GM21367 (cell line): ENCODE results near the gene CLASP1.
"Not testable (repeated sequence)": the region's sequence is repeated elsewhere in the genome, so short reads cannot be mapped to it uniquely, and the experiment has no call there.

Source experiments
- ATAC-seq: cut with Tn5 transposase; IDR thresholded peaks from one replicate; pipeline ENCODE4 v1.9.1; 2021; ENCODE audit not compliant: unreplicated experiment

CLASP1 gene

DNA sequence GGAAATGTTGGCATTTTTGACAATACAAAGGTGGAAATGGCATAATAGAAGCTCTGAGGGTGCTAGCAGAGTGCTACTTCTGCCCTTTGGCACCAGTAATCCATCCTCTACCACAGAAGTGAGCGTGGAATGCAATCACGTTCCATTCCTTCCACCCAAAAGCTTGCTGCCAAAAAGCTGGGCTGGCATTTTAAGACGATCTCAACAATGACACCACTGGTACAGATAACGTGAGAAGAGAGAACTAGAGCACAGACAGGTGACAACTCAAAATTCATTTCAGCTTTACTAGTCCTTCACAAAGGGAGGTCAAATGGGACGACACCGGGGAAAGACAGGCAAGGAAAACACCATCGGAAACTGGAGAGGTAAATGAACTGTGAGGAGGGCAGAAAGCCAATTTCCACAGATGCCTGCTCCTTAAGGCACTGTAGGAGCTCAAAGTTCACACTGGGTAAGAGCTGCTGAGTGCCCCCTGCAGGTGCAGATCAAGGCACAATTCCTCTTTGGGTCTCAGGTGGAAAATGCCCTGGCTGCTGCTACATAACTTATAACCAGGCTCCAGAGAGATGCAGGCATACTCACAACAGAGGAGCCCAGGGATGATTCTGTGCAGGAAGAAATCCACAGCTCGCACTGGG is 169.3 kb downstream of the CLASP1 start:
- no peak for ATAC-seq

DNA sequence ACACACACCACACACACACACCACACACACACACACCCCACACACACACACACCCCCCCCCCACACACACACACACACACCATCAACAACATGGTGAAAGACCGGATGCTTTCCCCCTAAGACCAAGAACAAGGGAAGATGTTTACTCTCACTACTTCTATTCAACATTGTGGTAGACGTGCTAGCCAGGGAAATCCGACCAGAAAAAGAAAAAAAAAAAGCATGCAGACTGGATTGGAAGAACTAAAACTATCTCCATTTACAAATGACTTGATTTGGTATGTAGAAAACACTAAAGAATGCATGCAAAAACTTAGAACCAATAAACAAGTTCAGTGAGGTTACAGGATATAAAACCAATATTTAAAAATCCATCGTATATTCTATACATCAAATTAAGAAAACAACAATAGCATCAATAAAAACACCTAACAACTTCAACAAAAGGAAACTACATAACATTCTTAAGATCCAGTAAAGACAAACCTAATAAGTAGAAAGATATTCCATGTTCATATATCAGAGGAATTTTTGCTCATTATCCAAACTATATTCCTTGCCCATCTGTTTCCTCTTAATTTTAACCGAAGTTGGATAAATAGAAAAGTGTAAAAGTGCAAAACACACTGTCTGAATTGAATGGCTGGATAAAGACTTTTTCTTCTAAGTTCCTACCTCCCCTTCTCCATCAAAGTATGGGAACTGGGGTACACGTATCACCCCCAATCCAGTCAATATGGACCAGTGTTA is 170.1 kb downstream of the CLASP1 start:
- no peak for ATAC-seq

DNA sequence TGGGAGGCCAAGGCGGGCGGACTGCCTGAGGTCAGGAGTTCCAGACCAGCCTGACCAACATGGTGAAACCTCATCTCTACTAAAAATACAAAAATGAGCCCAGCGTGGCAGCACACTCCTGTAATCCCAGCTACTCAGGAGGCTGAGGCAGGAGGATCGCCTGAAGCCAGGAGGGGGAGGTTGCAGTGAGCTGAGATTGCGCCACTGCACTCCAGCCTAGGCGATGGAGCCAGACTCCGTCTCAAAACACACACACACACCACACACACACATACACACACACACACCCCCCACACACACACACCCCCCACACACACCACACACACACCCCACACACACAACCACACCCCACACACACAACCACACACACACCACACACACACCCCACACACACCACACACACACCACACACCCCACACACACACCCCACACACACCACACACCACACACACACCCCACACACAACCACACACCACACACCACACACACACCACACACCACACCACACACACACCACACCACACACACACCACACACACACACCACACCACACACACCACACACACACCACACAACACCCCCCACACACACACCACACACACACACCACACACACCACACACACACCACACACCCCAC is 170.8 kb downstream of the CLASP1 start:
- not testable (repeated sequence) for ATAC-seq

DNA sequence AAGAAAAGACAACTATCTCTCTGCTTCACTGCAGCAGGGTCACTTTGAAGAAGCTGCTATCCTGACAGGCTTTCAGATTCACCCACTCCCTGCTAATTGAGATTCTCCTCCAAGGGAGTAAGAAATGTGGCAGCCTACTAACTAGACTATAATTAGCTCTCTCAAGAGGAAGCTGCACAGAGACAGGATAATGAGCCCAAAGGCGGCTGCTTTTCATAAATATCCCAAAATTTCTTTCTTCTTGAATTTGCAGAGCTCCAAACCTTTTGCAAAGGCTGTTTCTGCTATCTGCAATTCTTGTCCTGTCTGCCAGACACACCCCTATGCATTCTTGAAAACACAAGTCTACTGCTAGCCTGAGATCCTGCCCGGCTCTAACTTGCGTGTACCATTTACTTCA is 172.6 kb downstream of the CLASP1 start:
- no peak for ATAC-seq

DNA sequence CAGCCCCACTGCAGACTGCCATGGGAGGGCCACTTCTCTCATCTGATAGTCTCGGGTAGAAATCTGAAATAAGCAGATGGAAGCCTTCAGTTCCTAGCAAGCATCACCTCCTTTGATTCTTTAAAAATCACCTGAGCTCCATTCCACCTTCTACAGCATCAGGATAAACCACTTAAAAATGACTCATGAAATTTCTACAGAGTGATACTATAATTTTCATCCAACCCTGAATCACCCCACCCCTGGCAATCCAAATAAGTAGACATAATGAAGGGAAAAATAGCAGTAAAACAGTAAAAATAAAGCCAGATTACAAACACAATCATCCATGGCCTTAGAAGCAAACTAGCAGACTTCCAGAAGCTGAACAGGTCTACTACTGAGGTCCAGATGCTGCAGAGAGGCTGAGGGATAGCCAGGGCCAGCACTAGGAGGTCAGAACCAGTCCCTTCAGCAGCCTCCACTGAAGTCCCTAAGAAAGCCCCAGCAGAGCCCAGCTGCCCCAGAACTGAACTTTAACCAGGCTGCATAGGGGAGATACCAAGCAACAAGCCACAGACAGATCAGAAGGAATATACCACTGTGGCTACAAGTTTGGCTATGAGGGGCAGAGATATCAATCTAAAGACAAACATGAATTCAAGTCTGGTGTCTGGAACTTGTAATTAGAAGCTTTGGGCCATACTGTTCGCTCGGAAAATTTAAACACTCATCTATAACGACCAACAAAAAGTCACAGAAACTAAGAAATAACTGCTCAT is 173.3 kb downstream of the CLASP1 start:
- ATAC-seq = no peak

DNA sequence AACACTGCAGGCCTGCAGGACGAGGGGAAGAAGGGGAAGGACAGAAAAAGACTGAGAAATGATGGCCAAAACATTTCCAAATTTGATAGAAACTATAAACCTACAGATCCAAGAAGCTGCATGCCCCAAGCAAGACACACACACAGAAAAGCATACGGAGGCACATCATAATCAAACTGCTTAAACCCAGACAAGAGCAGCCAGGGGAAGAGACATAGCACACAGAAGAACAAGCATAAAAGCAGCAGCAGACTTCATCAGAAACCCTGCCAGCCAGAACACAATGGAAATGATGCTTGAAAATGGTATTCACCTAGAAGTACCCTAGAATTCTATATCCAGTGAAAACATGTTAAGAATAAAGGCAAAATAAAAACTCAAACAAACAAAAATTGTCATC is 175.8 kb downstream of the CLASP1 start:
- no peak for ATAC-seq

DNA sequence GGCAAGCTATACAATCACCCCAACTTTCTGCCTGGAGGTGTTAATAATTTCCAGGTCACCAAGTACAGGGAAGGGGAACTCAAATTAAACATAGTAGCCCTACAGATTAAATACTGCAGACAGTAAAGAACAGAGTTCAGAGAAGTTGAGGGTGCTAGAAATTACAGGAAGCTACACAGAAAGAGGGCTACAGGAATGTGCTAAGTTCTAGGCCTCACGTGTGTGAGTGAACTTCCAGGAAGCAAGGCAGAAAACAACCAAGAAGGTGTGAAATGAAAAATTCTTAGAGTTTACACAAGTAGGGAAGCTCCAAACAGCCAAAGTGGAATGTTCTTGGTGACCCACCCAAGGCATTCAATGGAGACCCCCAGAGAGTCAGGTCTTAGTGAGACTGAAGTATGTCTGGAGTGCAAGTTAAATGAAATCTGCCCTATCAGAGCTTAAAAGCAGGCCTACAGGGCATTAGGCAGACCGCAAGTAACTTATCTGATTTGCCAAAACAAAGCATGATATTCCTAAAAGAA is 176.7 kb downstream of the CLASP1 start:
- ATAC-seq = no peak

DNA sequence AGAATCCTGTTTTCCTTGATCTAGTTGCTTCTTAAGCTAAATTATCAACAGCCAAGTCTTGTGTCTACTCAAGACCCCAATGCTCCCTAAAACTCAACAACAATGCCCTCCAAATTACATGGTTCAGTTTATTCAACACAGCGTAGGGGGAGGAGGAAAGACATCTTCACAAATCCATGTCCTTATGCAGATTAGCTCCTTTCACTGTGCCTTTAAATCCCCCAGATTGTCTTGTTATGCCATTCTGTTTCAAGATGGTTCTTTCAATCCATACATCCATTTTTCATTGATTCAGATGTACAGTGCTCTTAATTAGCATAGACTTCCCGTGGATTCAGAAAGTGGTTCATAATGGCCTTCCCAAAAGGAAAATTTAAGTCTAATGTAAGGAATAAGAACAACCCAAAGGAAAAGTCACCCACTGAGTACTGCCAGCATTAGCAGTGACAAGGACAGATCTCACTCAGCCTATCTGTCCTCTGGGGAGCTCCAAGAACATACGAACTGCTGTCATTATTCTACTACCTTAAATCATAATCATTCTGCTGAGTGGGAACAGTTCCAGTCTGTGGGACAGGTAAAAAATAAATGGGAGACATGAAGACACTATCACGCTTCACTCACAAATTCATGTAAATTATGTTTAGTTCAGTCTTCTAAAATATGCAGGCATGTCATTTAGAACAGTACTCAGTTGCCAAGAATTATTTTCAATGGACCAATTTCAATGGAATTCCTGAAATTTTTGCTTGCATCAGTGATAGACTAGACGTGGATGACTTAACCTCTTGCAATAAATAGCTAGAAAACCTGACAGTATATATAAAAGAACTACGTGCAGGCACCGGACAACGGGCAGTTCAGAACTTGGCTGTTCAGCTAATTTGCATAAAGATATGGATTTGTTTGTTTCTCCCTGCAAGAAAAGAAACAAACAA is 177.5 kb downstream of the CLASP1 start:
- ATAC-seq = no peak

DNA sequence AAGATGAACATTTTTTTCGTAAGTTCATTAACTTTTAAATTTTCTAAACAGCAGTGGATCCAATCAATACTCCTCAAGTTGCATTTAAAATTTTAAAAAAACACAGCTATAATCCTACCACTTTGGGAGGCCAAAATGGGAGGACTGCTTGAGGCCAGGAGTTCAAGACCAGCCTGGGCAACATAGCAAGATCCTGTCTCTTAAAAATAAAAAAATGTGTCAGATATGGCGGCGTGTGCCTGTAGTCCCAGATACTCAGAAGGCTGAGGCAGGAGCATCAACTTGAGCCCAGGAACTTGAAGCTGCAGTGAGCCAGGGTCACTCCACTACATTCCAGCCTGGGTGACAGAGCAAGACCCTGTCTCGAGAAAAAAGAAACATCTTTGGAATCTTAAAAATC is 178.3 kb downstream of the CLASP1 start:
- ATAC-seq = no peak

DNA sequence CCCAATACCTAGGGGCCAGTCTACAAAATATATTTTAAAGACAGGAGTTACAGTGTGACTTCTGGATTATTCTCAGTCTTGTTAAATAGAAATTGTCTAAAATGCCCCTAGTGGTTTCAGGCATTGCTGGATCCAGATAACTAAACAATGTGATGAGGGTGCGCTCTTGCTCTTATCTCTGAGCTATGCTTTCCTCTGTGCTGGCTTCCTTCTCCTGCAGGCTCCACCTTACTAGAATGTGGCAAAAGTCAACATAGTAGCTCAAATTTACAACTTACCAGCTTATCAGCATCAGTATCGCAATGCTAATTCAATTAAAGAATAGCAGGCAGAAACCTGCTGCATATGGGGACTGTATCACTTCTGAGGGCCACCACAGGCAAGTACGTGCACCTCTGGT is 179.9 kb downstream of the CLASP1 start:
- ATAC-seq = no peak

DNA sequence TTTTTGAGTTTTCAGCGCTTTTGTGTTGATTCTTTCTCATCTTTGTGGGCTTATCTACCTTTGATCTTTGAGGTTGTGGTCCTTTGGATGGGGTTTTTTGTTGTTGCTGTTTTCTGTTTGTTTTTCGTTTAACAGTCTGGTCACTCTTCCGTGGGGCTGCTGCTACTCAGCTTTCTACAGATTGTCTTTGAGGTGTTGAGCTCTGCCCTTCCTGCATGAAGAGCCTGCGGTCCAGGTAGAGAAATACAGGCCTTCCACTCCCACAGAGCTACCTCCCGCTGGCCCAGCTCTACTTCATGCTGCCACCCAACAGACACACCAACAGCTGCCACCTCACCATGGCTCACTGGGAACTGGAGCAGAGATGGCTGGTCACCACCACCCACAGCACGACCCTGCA is 180.3 kb downstream of the CLASP1 start:
- ATAC-seq = no peak

DNA sequence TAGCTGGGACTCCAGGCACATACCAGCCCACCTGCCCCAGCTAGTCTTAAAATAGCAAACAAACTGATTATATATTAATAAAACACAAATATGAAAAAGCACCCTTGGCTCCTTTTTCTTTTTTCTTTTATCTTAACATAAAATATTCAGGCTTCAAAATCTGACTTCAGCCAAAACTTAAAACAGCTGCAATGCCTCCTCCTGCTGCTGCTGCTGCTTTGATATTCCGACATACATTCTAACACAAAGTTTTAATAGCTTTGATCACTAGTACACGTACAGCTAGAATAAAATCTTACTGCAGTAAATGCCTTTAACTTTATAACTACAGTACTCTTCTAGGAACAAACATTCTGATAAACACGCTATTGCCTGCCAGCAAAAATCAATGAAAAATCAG is 190.0 kb downstream of the CLASP1 start:
- ATAC-seq = no peak

DNA sequence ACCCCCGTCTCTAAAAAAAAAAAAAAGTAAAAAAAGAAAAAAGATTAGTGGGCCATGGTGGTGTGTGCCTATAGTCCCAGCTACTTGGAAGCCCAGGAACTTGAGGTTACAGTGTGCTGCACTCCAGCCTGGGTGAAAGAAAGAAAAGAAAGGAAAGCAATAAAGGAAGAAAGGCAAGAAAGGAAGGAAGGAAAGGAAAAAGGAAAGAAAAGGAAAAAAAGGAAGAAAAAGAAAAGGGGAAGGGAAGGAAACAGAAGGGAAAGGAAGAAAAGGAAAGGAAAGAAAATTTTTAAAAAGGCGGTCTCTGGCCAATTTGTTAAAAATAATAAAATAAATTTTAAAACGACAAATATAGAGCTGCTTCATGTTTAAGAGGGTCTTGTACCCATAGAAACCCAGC is 192.9 kb downstream of the CLASP1 start:
- no peak for ATAC-seq

DNA sequence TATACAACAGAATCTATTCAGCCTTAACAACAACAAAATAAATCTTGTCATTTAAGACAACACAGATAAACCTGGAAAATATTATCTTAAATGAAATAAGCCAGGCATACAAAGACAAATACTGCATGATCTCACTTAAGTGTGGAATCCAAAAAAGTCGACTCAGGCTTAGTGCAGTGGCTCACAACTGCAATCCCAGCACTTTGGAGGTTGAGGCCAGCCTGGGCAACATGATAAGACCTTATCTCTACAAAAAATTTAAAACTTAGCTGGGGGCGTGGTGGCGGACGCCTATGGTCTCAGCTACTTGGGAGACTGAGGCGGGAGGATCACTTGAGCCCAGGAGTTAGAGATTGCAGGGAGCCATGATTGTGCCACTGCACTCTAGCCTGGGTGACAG is 193.8 kb downstream of the CLASP1 start:
- no peak for ATAC-seq

DNA sequence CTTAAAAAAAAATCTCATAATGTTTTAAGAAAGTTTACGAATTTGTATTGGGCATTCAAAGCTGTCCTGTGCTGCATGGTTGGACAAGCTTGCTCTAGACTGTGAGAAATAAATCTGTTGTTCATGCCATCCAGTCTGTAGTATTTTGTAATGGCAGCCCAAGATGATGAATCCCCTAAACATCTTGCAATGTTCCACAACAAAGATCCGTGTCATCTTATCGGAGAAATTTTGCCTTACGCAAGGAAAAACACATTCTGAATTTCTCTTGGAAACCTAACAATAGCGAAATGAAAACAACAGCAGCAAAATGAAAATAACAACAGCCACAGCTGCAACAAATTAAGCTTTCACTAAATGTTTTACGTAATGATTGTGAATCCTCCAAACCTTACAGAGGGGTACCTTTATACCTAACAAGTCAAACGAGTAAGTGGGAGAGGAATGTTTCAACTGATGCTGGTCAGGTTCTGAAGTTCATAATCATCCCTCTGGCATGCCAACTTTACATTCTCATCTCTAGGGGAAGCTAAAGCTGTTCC is 194.6 kb downstream of the CLASP1 start:
- no peak for ATAC-seq

DNA sequence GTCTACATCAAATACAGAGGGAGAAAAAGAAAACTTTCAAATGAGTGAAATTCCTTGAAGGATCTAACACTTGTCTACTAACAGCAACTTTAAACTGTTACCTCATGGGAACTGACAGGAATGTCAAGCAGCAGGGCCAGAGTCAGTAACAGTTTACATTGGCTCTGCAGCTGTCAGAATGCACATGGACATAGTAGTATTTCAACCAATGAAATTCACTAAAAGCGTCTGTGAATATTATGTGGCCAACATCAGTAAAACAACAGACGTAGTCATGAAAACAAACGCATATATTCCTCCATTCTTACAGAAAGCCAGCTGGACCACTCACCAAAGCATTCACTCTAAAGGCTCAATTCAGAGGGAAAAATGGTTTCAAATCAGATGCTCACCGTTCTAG is 197.9 kb downstream of the CLASP1 start:
- no peak for ATAC-seq

DNA sequence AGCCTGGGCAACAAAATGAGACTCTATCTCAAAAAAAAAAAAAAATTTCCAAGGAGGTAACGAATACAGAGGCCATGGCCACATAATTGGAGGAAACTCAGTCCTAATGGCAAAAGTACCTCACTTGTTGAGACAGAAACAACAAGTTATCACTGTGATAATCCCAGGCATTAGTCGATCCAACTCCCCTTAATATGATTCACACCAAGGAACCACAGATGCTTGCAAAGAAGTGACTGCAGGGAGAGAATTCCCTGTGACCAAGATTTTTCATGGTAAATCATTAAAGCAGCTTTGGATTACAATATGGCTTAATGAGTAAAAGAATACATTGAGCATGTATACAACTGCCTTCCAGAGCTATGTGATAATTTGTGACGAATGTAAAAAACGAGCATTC is 199.0 kb downstream of the CLASP1 start:
- ATAC-seq = no peak

DNA sequence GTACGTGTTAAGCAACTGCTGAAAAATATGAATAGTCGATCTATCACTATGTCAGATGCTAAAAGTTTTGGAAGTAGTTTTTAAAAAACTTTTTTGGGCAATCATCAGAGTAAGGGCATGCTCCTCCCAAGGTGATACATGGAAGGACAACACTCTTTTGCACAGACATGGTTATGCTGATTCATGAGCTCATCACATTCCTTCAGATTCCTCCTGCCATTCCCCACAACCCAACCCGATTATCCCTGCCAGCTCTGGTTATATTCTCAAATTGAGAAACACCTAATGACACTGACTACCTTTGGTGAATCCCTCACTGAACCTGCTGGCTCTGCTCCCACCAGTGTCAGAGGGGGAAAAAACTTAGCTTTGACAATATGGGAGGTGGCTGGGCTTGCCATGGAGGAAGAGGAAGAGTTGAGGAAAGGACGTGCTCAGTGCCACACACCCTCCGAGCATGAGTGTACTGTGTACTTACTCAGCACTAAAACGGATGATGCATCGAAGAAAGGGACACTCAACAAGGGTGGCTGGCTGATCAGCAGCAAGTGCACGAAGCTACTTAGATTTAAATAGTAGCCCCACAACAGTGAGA is 202.5 kb downstream of the CLASP1 start:
- ATAC-seq = no peak

DNA sequence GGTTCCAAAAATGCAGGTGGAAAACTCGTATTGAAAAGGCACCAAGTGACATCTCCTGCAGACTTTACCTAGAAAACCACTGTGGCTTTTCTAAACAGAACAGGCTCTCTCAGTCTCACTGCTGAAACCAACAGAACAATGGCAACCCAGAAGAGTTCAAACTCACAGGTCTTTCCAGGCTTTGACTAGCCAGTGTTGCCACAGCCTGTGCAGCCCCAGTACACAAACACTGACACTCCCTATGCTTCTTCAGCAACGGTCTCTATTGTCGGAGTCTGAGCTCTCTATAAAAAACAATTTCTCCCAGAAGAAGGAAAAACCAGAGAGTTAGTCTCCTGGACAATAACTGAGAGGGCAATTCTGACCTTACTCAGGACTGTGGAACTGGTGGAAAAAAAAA is 206.4 kb downstream of the CLASP1 start:
- ATAC-seq = no peak

DNA sequence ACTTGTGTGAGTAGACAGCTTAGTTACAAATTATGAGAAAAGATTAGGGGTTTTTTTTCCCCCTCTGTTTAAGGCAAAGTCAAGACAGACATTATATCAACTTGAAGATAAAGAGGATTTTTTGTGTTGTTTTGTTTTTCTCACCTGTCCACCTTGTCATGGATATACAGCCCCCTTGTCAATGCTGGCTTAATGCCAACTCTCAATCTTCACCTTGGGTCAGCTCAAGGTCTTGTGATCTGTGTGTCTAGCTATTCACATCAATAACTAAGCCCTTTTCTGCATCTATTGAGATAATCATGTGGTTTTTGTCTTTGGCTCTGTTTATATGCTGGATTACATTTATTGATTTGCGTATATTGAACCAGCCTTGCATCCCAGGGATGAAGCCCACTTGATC is 211.0 kb downstream of the CLASP1 start:
- ATAC-seq = not testable (repeated sequence)
